Measurements from ENCODE around the gene GGACT.
"Not testable (repeated sequence)": the region's sequence is repeated elsewhere in the genome, so short reads cannot be mapped to it uniquely, and the experiment has no call there.

Gene GGACT

GRCh38 chr13:100528353-100528752, 60.2 kb downstream of the GGACT start:
- no peak for DNase-seq

- DNase-seq: no peak
These were observed 60.9 kb downstream of the GGACT start for GRCh38 chr13:100527644-100528043.

- no peak for DNase-seq
These were observed 62.1 kb downstream of the GGACT start for GRCh38 chr13:100526318-100527000.

- no peak for DNase-seq
These were observed 62.9 kb downstream of the GGACT start for GRCh38 chr13:100525453-100526317.

- DNase-seq: not testable (repeated sequence)
These were observed 63.9 kb downstream of the GGACT start for GRCh38 chr13:100524688-100525087.

- DNase-seq: no peak
These were observed 64.6 kb downstream of the GGACT start for GRCh38 chr13:100523981-100524386.

- DNase-seq: no peak
These were observed 65.2 kb downstream of the GGACT start for GRCh38 chr13:100523411-100523810.

GRCh38 chr13:100522618-100523309, 65.8 kb downstream of the GGACT start:
- DNase-seq: no peak

GRCh38 chr13:100521851-100522617, 66.6 kb downstream of the GGACT start:
- DNase-seq: no peak

- DNase-seq: no peak
These were observed 67.4 kb downstream of the GGACT start for GRCh38 chr13:100520936-100521850.

- no peak for DNase-seq
These were observed 69.0 kb downstream of the GGACT start for GRCh38 chr13:100519626-100520025.

- DNase-seq: no peak
These were observed 70.1 kb downstream of the GGACT start for GRCh38 chr13:100518394-100519062.

- DNase-seq: no peak
These were observed 70.9 kb downstream of the GGACT start for GRCh38 chr13:100517728-100518127.

GRCh38 chr13:100517135-100517534, 71.5 kb downstream of the GGACT start:
- no peak for DNase-seq

- no peak for DNase-seq
These were observed 73.2 kb downstream of the GGACT start for GRCh38 chr13:100515410-100515800.

GRCh38 chr13:100514788-100515409, 73.7 kb downstream of the GGACT start:
- peak; percentile 64 for DNase-seq

- DNase-seq: no peak
These were observed 74.5 kb downstream of the GGACT start for GRCh38 chr13:100513987-100514670.

GRCh38 chr13:100513171-100513570, 75.4 kb downstream of the GGACT start:
- no peak for DNase-seq

GRCh38 chr13:100512422-100512821, 76.2 kb downstream of the GGACT start:
- no peak for DNase-seq

- DNase-seq: no peak
These were observed 77.1 kb downstream of the GGACT start for GRCh38 chr13:100511466-100511865.

Data from KG1 (cell line).